GM23338 (cell line): ENCODE results near the gene SHANK2. TPM values are rescaled to one million over a fixed set of nuclear protein-coding genes. Genes with fewer than 3 reads are reported as not detected.

Experiments used
- ATAC-seq: fragments of 200-7000 bp; cut with Tn5 transposase; 3 replicates; pipeline ENCODE4 v1.9.1; 2020
- DNase-seq: peaks from one replicate; pipeline ENCODE4 v3.0.0-alpha.2; 2015; ENCODE audit warnings: low spot score
- H2AFZ ChIP-seq: fragments of 200-600 bp; sonication (generic); 2 replicates; pipeline ENCODE4 v1.8.0; 2016; ENCODE audit warnings: antibody characterized with exemption, mild to moderate bottlenecking, moderate library complexity
- H3F3A ChIP-seq: fragments of 200-600 bp; sonication (generic); replicated peaks from 2 replicates; pipeline ENCODE4 v1.8.0; 2017; ENCODE audit warnings: antibody characterized with exemption, mixed run types, low read depth
- H3K27ac ChIP-seq: fragments of 200-600 bp; sonication (generic); 2 replicates; pipeline ENCODE4 v1.6.1; 2016; ENCODE audit warnings: low read depth
- H3K27me3 ChIP-seq: fragments of 200-600 bp; sonication (generic); 2 replicates; pipeline ENCODE4 v1.8.0; 2016; ENCODE audit warnings: mild to moderate bottlenecking, mixed run types, moderate library complexity; ENCODE audit not compliant: insufficient read depth
- H3K36me3 ChIP-seq: fragments of 200-600 bp; sonication (generic); 2 replicates; pipeline ENCODE4 v1.8.0; 2016; ENCODE audit warnings: mild to moderate bottlenecking; ENCODE audit not compliant: insufficient read depth
- H3K4me1 ChIP-seq: fragments of 200-600 bp; sonication (generic); 2 replicates; pipeline ENCODE4 v1.8.0; 2016; ENCODE audit warnings: mild to moderate bottlenecking, moderate library complexity; ENCODE audit not compliant: insufficient read depth
- H3K4me2 ChIP-seq: fragments of 200-600 bp; sonication (generic); 2 replicates; pipeline ENCODE4 v1.7.1; 2017; ENCODE audit warnings: mixed run types
- H3K4me3 ChIP-seq: fragments of 200-600 bp; sonication (generic); 2 replicates; pipeline ENCODE4 v1.6.1; 2016; ENCODE audit warnings: mixed run types
- H3K79me2 ChIP-seq: fragments of 200-600 bp; sonication (generic); replicated peaks from 2 replicates; pipeline ENCODE4 v1.8.0; 2017; ENCODE audit warnings: mild to moderate bottlenecking; ENCODE audit not compliant: insufficient read depth
- H3K9me2 ChIP-seq: fragments of 200-600 bp; sonication (generic); 2 replicates; pipeline ENCODE4 v1.8.0; 2017; ENCODE audit not compliant: insufficient read depth
- H4K20me1 ChIP-seq: fragments of 200-600 bp; sonication (generic); replicated peaks from 2 replicates; pipeline ENCODE4 v1.8.0; 2017; ENCODE audit warnings: mild to moderate bottlenecking; ENCODE audit not compliant: insufficient read depth
- H3K27ac Mint-ChIP-seq: 2 replicates; pipeline ENCODE4 v1.8.0; 2020; ENCODE audit warnings: inconsistent platforms, mild to moderate bottlenecking, moderate library complexity, mixed read lengths
- H3K27me3 Mint-ChIP-seq: 3 replicates; pipeline ENCODE4 v1.8.0; 2022; ENCODE audit warnings: low read depth, mild to moderate bottlenecking, moderate library complexity, mixed read lengths, inconsistent platforms; ENCODE audit not compliant: insufficient read depth, poor library complexity
- H3K36me3 Mint-ChIP-seq: 3 replicates; pipeline ENCODE4 v1.8.0; 2021; ENCODE audit warnings: low read depth, mild to moderate bottlenecking, inconsistent platforms, moderate library complexity, mixed read lengths
- H3K4me1 Mint-ChIP-seq: 3 replicates; pipeline ENCODE4 v1.8.0; 2020; ENCODE audit warnings: mild to moderate bottlenecking, inconsistent platforms, mixed read lengths
- H3K4me3 Mint-ChIP-seq: 3 replicates; pipeline ENCODE4 v1.8.0; 2021; ENCODE audit warnings: moderate library complexity, mild to moderate bottlenecking, inconsistent platforms, mixed read lengths
- H3K9me3 Mint-ChIP-seq: 3 replicates; pipeline ENCODE4 v1.8.0; 2020; ENCODE audit warnings: moderate library complexity, mild to moderate bottlenecking, inconsistent platforms, mixed read lengths
- CREB1 ChIP-seq: fragments of 250-450 bp; sonication (Bioruptor Pico); IDR thresholded peaks from 2 replicates; pipeline ENCODE4 v1.5.0; 2020; ENCODE audit warnings: low read depth, mild to moderate bottlenecking, moderate library complexity
- EZH2 ChIP-seq: fragments of 200-600 bp; sonication (generic); IDR thresholded peaks from one replicate; pipeline ENCODE4 v1.8.0; 2017; ENCODE audit warnings: antibody characterized with exemption, mild to moderate bottlenecking, low read depth; ENCODE audit not compliant: unreplicated experiment
- EZH2phosphoT487 ChIP-seq: fragments of 200-600 bp; sonication (generic); IDR thresholded peaks from one replicate; pipeline ENCODE4 v1.8.1; 2018; ENCODE audit warnings: antibody characterized with exemption; ENCODE audit not compliant: unreplicated experiment
- NANOG ChIP-seq: IDR thresholded peaks from 2 replicates; pipeline ENCODE4 v1.6.1; 2016; ENCODE audit warnings: antibody characterized with exemption, borderline replicate concordance
- REST ChIP-seq: IDR thresholded peaks from one replicate; pipeline ENCODE4 v1.6.1; 2018; ENCODE audit warnings: antibody characterized with exemption; ENCODE audit not compliant: unreplicated experiment
- STAT1 ChIP-seq: IDR thresholded peaks from one replicate; pipeline ENCODE4 v1.6.1; 2016; ENCODE audit warnings: antibody characterized with exemption; ENCODE audit not compliant: unreplicated experiment
- ZNF331 ChIP-seq: fragments of 250-450 bp; sonication (Bioruptor Pico); IDR thresholded peaks from 2 replicates; pipeline ENCODE4 v1.5.0; 2020; ENCODE audit warnings: low read depth, mild to moderate bottlenecking, moderate library complexity
- ZNF462 ChIP-seq: fragments of 250-450 bp; sonication (Bioruptor Pico); IDR thresholded peaks from 2 replicates; pipeline ENCODE4 v1.5.0; 2020; ENCODE audit warnings: mild to moderate bottlenecking, moderate library complexity
- polyA plus RNA-seq: library from polyadenylated mRNA; unstranded; fragments of >200 nt; fragmentation: Nextera tagmentation; extraction: Ambion mirVana; gene quantifications from 2 replicates; pipeline ENCODE4 v1.2.1, GENCODE V29; 2016
- total RNA-seq: library from RNA; depleted of rRNA; stranded (reverse); fragments of >200 nt; shearing (Covaris generic); gene quantifications from 2 replicates; pipeline ENCODE4 v1.2.3, GENCODE V29; 2014
- TF ChIP-seq, protein P1 (sequence below), 2 experiments: fragments of 200-600 bp in 1 of 2; sonication (generic) in 1 of 2; conservative IDR thresholded peaks; 2 replicates each; pipeline versions ENCODE4 v1.5.1 to v1.6.1; 2016 to 2017; ENCODE audit warnings: antibody characterized with exemption in 2 of 2, low read depth in 2 of 2, mild to moderate bottlenecking in 2 of 2, moderate library complexity in 1 of 2

Gene SHANK2
- total and polyA plus RNA-seq, 2 experiments from 2014 or later = 22.0 to 81.4 TPM

- Histone ChIP-seq H3F3A (no peaks in the 10 kb centered on the region), H3K36me3 (no peaks in the 10 kb centered on the region), H3K4me2 (no peak overlapping the region), H3K4me1 (no peaks in the 10 kb centered on the region; the same call in 1 of the 2 replicates), H4K20me1 (no peaks in the 10 kb centered on the region), H3K79me2 (no peaks in the 10 kb centered on the region), H3K9me2 (0 out of 2 replicates have a peak, but pooled peaks cover 3% of the 10 kb centered on the region), H3K27me3 (no peaks in the 10 kb centered on the region), H3K27ac (no peak overlapping the region), H2AFZ (no peak overlapping the region), H3K4me3 (no peak overlapping the region)
- Mint-ChIP-seq H3K27me3 (peaks cover 18% of the 10 kb centered on the region), H3K4me3 (no peak overlapping the region), H3K27ac (no peak overlapping the region), H3K36me3 (no peaks in the 10 kb centered on the region; the same call in 2 of the 3 replicates), H3K4me1 (peaks cover 4% of the 10 kb centered on the region; the same call in 2 of the 3 replicates), H3K9me3 (no peaks in the 10 kb centered on the region; the same call in 1 of the 3 replicates)
- DNase-seq (no peak), ATAC-seq (peak; percentile 53)
- TF ChIP-seq NANOG (no peak), ZNF462 (CRISPR knock-in tag) (no peak), EZH2 (no peak), REST (no peak), ZNF331 (CRISPR knock-in tag) (no peak), EZH2phosphoT487 (no peak), STAT1 (no peak), CREB1 (CRISPR knock-in tag) (no peak)
- TF ChIP-seq, protein P1, sequence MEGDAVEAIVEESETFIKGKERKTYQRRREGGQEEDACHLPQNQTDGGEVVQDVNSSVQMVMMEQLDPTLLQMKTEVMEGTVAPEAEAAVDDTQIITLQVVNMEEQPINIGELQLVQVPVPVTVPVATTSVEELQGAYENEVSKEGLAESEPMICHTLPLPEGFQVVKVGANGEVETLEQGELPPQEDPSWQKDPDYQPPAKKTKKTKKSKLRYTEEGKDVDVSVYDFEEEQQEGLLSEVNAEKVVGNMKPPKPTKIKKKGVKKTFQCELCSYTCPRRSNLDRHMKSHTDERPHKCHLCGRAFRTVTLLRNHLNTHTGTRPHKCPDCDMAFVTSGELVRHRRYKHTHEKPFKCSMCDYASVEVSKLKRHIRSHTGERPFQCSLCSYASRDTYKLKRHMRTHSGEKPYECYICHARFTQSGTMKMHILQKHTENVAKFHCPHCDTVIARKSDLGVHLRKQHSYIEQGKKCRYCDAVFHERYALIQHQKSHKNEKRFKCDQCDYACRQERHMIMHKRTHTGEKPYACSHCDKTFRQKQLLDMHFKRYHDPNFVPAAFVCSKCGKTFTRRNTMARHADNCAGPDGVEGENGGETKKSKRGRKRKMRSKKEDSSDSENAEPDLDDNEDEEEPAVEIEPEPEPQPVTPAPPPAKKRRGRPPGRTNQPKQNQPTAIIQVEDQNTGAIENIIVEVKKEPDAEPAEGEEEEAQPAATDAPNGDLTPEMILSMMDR (conservative IDR thresholded peaks at IDR 0.05; ENCODE audit: low read depth in 2 of 2) = no peak
These were observed 48.9 kb upstream of the SHANK2 start for GRCh38 chr11:71301046-71301857.
